NK-92 treated with Interleukin-12 subunit alpha and Interleukin-12 subunit beta, amount 100 ng/mL, for 24 hours (cell line): ENCODE results near the gene ABCC8.

Experiments
- DNase-seq: peaks from one replicate; lab custom pipeline; 2025; lab: John Stamatoyannopoulos, UW

ABCC8 gene

GRCh38 chr11:17386331-17387084 lies 90.1 kb downstream of the ABCC8 start:
- no peak for DNase-seq

GRCh38 chr11:17385926-17386325 lies 90.7 kb downstream of the ABCC8 start:
- DNase-seq: no peak

GRCh38 chr11:17385492-17385891 lies 91.2 kb downstream of the ABCC8 start:
- no peak for DNase-seq

GRCh38 chr11:17384002-17384511 lies 92.6 kb downstream of the ABCC8 start:
- peak; percentile 40 for DNase-seq

- DNase-seq: no peak
These were observed 93.2 kb downstream of the ABCC8 start for GRCh38 chr11:17383461-17383860.

- DNase-seq: no peak
These were observed 94.5 kb downstream of the ABCC8 start for GRCh38 chr11:17382046-17382728.

GRCh38 chr11:17381156-17381555 lies 95.5 kb downstream of the ABCC8 start:
- no peak for DNase-seq

GRCh38 chr11:17379383-17380180 lies 97.1 kb downstream of the ABCC8 start:
- DNase-seq: no peak

GRCh38 chr11:17378655-17379054 lies 98.0 kb downstream of the ABCC8 start:
- no peak for DNase-seq

- no peak for DNase-seq
These were observed 100.2 kb downstream of the ABCC8 start for GRCh38 chr11:17376493-17376892.

GRCh38 chr11:17375547-17375946 lies 101.1 kb downstream of the ABCC8 start:
- no peak for DNase-seq

GRCh38 chr11:17371614-17372013 lies 105.0 kb downstream of the ABCC8 start:
- DNase-seq: no peak

- DNase-seq: no peak
These were observed 106.9 kb downstream of the ABCC8 start for GRCh38 chr11:17369684-17370243.

GRCh38 chr11:17369094-17369493 lies 107.6 kb downstream of the ABCC8 start:
- DNase-seq: no peak

GRCh38 chr11:17368551-17368950 lies 108.1 kb downstream of the ABCC8 start:
- DNase-seq: no peak

- peak; percentile 7 for DNase-seq
These were observed 110.2 kb downstream of the ABCC8 start for GRCh38 chr11:17366495-17366894.

- DNase-seq: peak; percentile 43
These were observed 122.0 kb downstream of the ABCC8 start for GRCh38 chr11:17354601-17354991.

GRCh38 chr11:17353821-17354600 lies 122.6 kb downstream of the ABCC8 start:
- DNase-seq: no peak

- peak; percentile 45 for DNase-seq
These were observed 123.5 kb downstream of the ABCC8 start for GRCh38 chr11:17352950-17353820.

- no peak for DNase-seq
These were observed 125.0 kb downstream of the ABCC8 start, which contains the start of gene NCR3LG1 for GRCh38 chr11:17351510-17352176. Gene NCR3LG1, plus strand, starts transcription at chr11:17351800. Its CDS starts 170 bp downstream, at chr11:17351970.
